Parathyroid adenoma (tissue), 2 donors: ENCODE data around the gene HECW1.

Source experiments
- H2AFZ ChIP-seq: fragments of 300-600 bp; sonication (generic); one replicate; pipeline ENCODE4 v1.7.0; 2017; ENCODE audit warnings: antibody characterized with exemption, mild to moderate bottlenecking
- H3K27ac ChIP-seq: fragments of 300-600 bp; sonication (generic); one replicate; pipeline ENCODE4 v1.7.0; 2017
- H3K27me3 ChIP-seq: fragments of 300-600 bp; sonication (generic); one replicate; pipeline ENCODE4 v1.7.0; 2017; ENCODE audit warnings: low read length; ENCODE audit not compliant: control insufficient read depth, insufficient read depth
- H3K36me3 ChIP-seq: fragments of 300-600 bp; sonication (generic); one replicate; pipeline ENCODE4 v1.7.0; 2017; ENCODE audit warnings: low read length; ENCODE audit not compliant: control insufficient read depth, insufficient read depth
- H3K4me1 ChIP-seq: fragments of 300-600 bp; sonication (generic); one replicate; pipeline ENCODE4 v1.7.0; 2017; ENCODE audit warnings: control low read depth
- H3K4me2 ChIP-seq: fragments of 300-600 bp; sonication (generic); one replicate; pipeline ENCODE4 v1.7.0; 2017; ENCODE audit warnings: low read length
- H3K4me3 ChIP-seq: fragments of 300-600 bp; sonication (generic); one replicate; pipeline ENCODE4 v1.7.0; 2017; ENCODE audit warnings: low read depth, low read length
- H3K79me2 ChIP-seq: fragments of 300-600 bp; sonication (generic); one replicate; pipeline ENCODE4 v1.7.0; 2017; ENCODE audit warnings: control low read depth
- H3K9ac ChIP-seq: fragments of 300-600 bp; sonication (generic); one replicate; pipeline ENCODE4 v1.7.0; 2017; ENCODE audit warnings: mild to moderate bottlenecking
- H3K9me3 ChIP-seq: fragments of 300-600 bp; sonication (generic); one replicate; pipeline ENCODE4 v1.7.0; 2017; ENCODE audit warnings: low read length; ENCODE audit not compliant: control insufficient read depth
- TF ChIP-seq, protein P1 (sequence below): fragments of 300-600 bp; sonication (generic); IDR thresholded peaks from one replicate; pipeline ENCODE4 v1.7.0; 2017; ENCODE audit warnings: antibody characterized with exemption, mild to moderate bottlenecking
- donor health status: primary hyperparathyroidism.

HECW1 gene

DNA sequence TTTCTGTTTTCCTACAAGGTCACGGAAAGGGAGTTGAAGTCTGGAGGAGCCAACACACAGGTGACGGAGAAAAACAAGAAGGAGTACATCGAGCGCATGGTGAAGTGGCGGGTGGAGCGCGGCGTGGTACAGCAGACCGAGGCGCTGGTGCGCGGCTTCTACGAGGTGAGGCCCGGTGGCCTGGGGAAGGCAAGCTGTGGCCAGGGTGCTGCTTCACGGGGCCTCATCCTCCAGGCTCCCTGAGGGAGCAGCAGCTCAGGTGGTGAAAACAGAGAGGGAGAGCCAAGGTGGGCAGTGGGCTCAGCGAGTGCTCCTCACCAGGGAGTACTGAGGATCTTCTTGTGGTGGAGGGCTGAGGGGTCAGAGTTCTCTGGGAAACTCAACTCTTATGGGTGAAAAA lies 438.0 kb downstream of the HECW1 start:
- no peak overlapping the region for H3K4me3 ChIP-seq
- no peak overlapping the region for H3K4me2 ChIP-seq
- H3K27me3 ChIP-seq = no peaks in the 10 kb centered on the region
- H3K9ac ChIP-seq = no peak overlapping the region
- H3K79me2 ChIP-seq = no peaks in the 10 kb centered on the region
- no peaks in the 10 kb centered on the region for H3K9me3 ChIP-seq
- no peaks in the 10 kb centered on the region for H3K4me1 ChIP-seq
- TF ChIP-seq, protein P1, sequence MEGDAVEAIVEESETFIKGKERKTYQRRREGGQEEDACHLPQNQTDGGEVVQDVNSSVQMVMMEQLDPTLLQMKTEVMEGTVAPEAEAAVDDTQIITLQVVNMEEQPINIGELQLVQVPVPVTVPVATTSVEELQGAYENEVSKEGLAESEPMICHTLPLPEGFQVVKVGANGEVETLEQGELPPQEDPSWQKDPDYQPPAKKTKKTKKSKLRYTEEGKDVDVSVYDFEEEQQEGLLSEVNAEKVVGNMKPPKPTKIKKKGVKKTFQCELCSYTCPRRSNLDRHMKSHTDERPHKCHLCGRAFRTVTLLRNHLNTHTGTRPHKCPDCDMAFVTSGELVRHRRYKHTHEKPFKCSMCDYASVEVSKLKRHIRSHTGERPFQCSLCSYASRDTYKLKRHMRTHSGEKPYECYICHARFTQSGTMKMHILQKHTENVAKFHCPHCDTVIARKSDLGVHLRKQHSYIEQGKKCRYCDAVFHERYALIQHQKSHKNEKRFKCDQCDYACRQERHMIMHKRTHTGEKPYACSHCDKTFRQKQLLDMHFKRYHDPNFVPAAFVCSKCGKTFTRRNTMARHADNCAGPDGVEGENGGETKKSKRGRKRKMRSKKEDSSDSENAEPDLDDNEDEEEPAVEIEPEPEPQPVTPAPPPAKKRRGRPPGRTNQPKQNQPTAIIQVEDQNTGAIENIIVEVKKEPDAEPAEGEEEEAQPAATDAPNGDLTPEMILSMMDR = no peak
- no peaks in the 10 kb centered on the region for H3K36me3 ChIP-seq
- no peak overlapping the region for H2AFZ ChIP-seq
- no peak overlapping the region for H3K27ac ChIP-seq

DNA sequence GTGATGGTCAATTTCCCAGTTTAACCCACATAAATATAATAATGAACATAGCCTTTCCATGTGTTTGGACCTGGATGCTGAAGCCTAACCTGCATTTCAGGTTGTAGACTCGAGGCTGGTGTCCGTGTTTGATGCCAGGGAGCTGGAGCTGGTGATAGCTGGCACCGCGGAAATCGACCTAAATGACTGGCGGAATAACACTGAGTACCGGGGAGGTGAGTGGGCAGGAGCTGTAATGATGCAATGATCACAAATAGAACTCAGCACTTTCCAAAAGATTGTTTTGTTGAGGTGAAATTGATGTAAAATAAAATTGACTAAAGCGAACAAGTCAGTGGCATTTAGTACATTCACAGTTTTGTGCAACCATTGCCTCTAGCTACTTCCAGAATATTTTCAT lies 439.7 kb downstream of the HECW1 start:
- no peaks in the 10 kb centered on the region for H3K27me3 ChIP-seq
- H3K4me3 ChIP-seq = no peak overlapping the region
- H3K27ac ChIP-seq = no peak overlapping the region
- no peak overlapping the region for H3K9ac ChIP-seq
- no peaks in the 10 kb centered on the region for H3K9me3 ChIP-seq
- H3K79me2 ChIP-seq = no peaks in the 10 kb centered on the region
- H3K36me3 ChIP-seq = no peaks in the 10 kb centered on the region
- TF ChIP-seq, protein P1 = no peak
- H2AFZ ChIP-seq = no peak overlapping the region
- no peak overlapping the region for H3K4me2 ChIP-seq
- H3K4me1 ChIP-seq = no peaks in the 10 kb centered on the region

DNA sequence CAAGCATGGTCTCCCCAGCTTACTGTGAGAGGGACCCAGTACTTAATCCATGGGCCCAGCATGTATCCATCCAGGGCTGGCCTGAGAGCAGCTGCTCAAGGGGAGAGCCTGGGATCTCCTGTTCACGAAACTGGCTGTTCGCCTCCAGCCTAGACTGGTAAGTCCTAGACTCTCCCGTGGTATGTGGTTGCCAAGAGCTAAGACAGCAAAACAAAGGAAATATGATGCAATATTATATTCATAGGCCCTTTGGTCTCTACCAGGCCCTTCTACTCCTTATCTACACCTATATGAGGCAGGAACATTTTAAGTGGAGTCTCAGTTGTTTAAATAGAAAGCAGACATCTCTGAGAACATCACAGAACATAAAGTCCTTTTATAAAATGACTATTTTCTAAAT lies 441.6 kb downstream of the HECW1 start:
- H3K79me2 ChIP-seq = no peaks in the 10 kb centered on the region
- H3K27ac ChIP-seq = no peak overlapping the region
- H3K4me3 ChIP-seq = no peak overlapping the region
- H2AFZ ChIP-seq = no peak overlapping the region
- no peaks in the 10 kb centered on the region for H3K4me1 ChIP-seq
- H3K9me3 ChIP-seq = no peaks in the 10 kb centered on the region
- TF ChIP-seq, protein P1 = no peak
- no peaks in the 10 kb centered on the region for H3K27me3 ChIP-seq
- no peak overlapping the region for H3K4me2 ChIP-seq
- H3K9ac ChIP-seq = no peak overlapping the region
- no peaks in the 10 kb centered on the region for H3K36me3 ChIP-seq

DNA sequence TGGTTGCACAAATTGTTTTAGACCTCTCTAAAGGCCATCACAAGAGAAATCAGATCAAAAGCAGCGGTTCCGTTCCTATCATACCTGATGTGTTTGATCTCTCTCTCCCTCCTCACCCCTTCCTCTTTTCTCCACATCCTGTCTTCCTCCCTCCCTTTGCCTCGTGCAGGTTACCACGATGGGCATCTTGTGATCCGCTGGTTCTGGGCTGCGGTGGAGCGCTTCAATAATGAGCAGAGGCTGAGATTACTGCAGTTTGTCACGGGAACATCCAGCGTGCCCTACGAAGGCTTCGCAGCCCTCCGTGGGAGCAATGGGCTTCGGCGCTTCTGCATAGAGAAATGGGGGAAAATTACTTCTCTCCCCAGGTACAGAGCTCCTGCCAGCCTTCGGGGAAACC lies 442.0 kb downstream of the HECW1 start:
- Histone ChIP-seq H3K4me2 (no peak overlapping the region), H3K4me1 (no peaks in the 10 kb centered on the region), H3K27me3 (no peaks in the 10 kb centered on the region), H3K9me3 (no peaks in the 10 kb centered on the region), H3K27ac (no peak overlapping the region), H3K36me3 (no peaks in the 10 kb centered on the region), H3K9ac (no peak overlapping the region), H3K79me2 (no peaks in the 10 kb centered on the region), H2AFZ (no peak overlapping the region), H3K4me3 (no peak overlapping the region)
- TF ChIP-seq, protein P1 = no peak

DNA sequence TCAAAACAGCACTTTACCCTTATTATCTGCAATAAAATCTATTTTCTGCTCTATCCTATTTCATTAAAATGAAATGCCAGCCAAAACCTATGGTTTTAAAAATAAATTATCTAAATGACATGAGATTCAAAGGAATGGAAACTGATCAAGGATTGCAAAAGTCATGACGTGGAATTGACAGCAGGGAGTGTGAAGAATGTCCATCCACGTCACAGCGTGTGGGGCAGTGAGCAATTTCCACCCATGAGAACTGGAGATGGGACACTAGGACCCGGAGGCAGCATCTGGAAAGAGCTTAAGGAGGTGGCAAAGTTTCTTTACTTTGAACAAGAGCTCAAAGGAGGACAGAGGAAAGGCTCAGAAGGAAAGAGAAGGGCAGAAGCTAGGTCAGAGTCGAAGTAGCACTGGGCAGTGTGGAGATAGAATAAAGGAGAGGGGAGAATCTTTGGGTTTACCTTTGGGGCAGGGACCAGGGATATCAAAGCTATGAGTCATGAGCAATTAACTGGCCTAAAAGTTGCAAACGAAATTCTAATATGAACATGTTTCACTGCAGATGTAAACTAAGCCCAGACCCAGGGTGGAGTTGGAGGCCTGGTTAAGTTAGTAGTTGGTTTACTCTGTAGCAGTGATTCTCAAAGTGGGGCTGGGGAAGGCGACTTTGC lies 445.5 kb downstream of the HECW1 start:
- Histone ChIP-seq H3K9me3 (no peaks in the 10 kb centered on the region), H3K4me1 (no peaks in the 10 kb centered on the region), H3K36me3 (no peaks in the 10 kb centered on the region), H3K4me3 (no peak overlapping the region), H3K4me2 (no peak overlapping the region), H3K79me2 (no peaks in the 10 kb centered on the region), H2AFZ (no peak overlapping the region), H3K27me3 (no peaks in the 10 kb centered on the region), H3K27ac (no peak overlapping the region), H3K9ac (no peak overlapping the region)
- TF ChIP-seq, protein P1 = no peak
